Activated CD8-positive, alpha-beta T cell treated with anti-CD3 and anti-CD28 coated beads for 36 hours (primary cell): ENCODE results near the gene PTPRG. TPM values are rescaled to one million over a fixed set of nuclear protein-coding genes. Genes with fewer than 3 reads are reported as not detected.

Experiments
- ATAC-seq: fragments of 200-7000 bp; cut with Tn5 transposase; one replicate; pipeline ENCODE4 v1.10.0; 2021; ENCODE audit warnings: mild to moderate bottlenecking, moderate library complexity
- CTCF ChIA-PET: fragments of 350-600 bp; sonication (Branson Sonifier 250); formaldehyde crosslinking; loops from one replicate; lab custom pipeline; 2021; ENCODE audit warnings: antibody characterized with exemption; lab: Charles Lee
- POLR2A ChIA-PET: fragments of 350-600 bp; sonication (Branson Sonifier 250); formaldehyde crosslinking; loops from one replicate; lab custom pipeline; 2021; ENCODE audit warnings: antibody characterized with exemption; lab: Charles Lee
- DNase-seq: peaks from one replicate; pipeline ENCODE4 v3.0.0-alpha.2; 2020
- H3K27ac Mint-ChIP-seq: one replicate; pipeline ENCODE4 v1.8.0; 2021; ENCODE audit warnings: mild to moderate bottlenecking, mixed read lengths
- H3K27me3 Mint-ChIP-seq: one replicate; pipeline ENCODE4 v1.8.0; 2021; ENCODE audit warnings: mixed read lengths
- H3K36me3 Mint-ChIP-seq: one replicate; pipeline ENCODE4 v1.8.0; 2021; ENCODE audit warnings: low read depth, mixed read lengths
- H3K4me1 Mint-ChIP-seq: one replicate; pipeline ENCODE4 v1.8.0; 2021; ENCODE audit warnings: low read depth, mixed read lengths
- H3K4me3 Mint-ChIP-seq: one replicate; pipeline ENCODE4 v1.8.0; 2021; ENCODE audit warnings: mild to moderate bottlenecking, moderate library complexity, mixed read lengths
- H3K9me3 Mint-ChIP-seq: one replicate; pipeline ENCODE4 v1.8.0; 2021; ENCODE audit warnings: mixed read lengths
- intact Hi-C: fragments of 100-400 bp; cut with micrococcal nuclease; formaldehyde crosslinking; loops from one replicate; pipeline ENCODE4 v1.10.0; 2022
- total RNA-seq, 2 experiments: library from RNA; stranded (reverse); gene quantifications; one replicate each; pipeline ENCODE4 v1.2.3, GENCODE V29; 2021
- TF ChIP-seq, protein P1 (sequence below): fragments of 200-600 bp; IDR thresholded peaks from one replicate; pipeline ENCODE4 v1.8.0; 2022; ENCODE audit warnings: antibody characterized with exemption, mild to moderate bottlenecking

The PTPRG gene
- total RNA-seq, 2 experiments from 2014 or later, result not detected

DNA sequence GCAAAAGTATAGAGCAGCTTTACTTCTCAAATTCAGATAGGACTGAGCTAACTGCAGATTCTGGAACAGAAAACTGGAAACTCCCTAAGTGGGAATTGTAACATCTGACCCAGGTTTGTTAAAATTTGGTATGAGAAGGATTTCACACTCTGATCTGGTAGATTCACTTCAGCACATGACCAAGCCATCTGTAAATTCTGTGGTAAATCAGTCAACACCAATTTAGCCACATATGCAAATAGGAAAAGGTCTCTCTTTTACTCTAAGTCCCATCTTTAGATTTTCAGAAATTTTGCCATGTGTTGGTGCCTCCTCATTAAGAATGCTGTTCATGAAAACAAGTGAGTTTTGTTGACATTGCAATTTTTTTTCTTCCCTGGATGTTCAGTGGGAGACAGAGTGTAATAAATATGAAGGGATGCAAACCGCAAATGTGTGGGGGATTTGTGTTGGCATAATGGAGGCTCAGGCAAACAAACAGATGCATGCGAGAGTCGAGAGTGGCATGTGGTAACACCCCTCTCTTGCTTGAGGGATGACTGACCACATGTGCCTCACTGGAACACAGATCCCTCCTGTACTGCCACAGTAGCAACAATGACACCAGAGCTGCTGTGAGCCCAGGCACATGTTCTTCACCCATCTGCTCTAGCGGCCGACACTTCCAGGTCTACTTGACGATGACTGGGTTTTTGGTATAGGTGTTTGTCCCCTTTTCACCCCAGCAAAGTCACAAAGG is 665.4 kb downstream of the PTPRG start:
- ATAC-seq (no peak), DNase-seq (no peak)
- peaks cover 1% of the 10 kb centered on the region for H3K27me3 Mint-ChIP-seq
- TF ChIP-seq, protein P1, sequence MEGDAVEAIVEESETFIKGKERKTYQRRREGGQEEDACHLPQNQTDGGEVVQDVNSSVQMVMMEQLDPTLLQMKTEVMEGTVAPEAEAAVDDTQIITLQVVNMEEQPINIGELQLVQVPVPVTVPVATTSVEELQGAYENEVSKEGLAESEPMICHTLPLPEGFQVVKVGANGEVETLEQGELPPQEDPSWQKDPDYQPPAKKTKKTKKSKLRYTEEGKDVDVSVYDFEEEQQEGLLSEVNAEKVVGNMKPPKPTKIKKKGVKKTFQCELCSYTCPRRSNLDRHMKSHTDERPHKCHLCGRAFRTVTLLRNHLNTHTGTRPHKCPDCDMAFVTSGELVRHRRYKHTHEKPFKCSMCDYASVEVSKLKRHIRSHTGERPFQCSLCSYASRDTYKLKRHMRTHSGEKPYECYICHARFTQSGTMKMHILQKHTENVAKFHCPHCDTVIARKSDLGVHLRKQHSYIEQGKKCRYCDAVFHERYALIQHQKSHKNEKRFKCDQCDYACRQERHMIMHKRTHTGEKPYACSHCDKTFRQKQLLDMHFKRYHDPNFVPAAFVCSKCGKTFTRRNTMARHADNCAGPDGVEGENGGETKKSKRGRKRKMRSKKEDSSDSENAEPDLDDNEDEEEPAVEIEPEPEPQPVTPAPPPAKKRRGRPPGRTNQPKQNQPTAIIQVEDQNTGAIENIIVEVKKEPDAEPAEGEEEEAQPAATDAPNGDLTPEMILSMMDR, result no peak
- no peaks in the 10 kb centered on the region for H3K9me3 Mint-ChIP-seq
- ChIA-PET CTCF (no interaction called here), POLR2A (interaction anchor here (0.6 kb wide), 1 partner anchor 1522 kb away, joined by 3 read pairs; no protein-coding TSS in a partner anchor)
- H3K36me3 Mint-ChIP-seq, result no peaks in the 10 kb centered on the region
- intact Hi-C loops, result no loop called here
- H3K4me1 Mint-ChIP-seq, result no peaks in the 10 kb centered on the region
- H3K27ac Mint-ChIP-seq, result no peak overlapping the region
- no peak overlapping the region for H3K4me3 Mint-ChIP-seq

GRCh38 chr3:62228467-62228866 is 667.1 kb downstream of the PTPRG start:
- TF ChIP-seq, protein P1, result no peak
- POLR2A ChIA-PET, result no interaction called here

GRCh38 chr3:62229211-62229610 is 667.8 kb downstream of the PTPRG start:
- Mint-ChIP-seq H3K27ac (no peak overlapping the region), H3K27me3 (peaks cover 3% of the 10 kb centered on the region), H3K4me3 (no peak overlapping the region), H3K9me3 (no peaks in the 10 kb centered on the region), H3K4me1 (no peaks in the 10 kb centered on the region), H3K36me3 (no peaks in the 10 kb centered on the region)
- CTCF ChIA-PET, result no interaction called here
- intact Hi-C loops, result no loop called here
- POLR2A ChIA-PET, result no interaction called here
- no peak for DNase-seq
- TF ChIP-seq, protein P1, result no peak
- ATAC-seq, result no peak

More at GRCh38 chr3:62228467-62228866, 667.1 kb downstream of the PTPRG start:
- ATAC-seq (no peak), DNase-seq (no peak)
- Mint-ChIP-seq H3K4me3 (no peak overlapping the region), H3K27ac (no peak overlapping the region), H3K4me1 (no peaks in the 10 kb centered on the region), H3K9me3 (no peaks in the 10 kb centered on the region), H3K27me3 (peaks cover 1% of the 10 kb centered on the region), H3K36me3 (no peaks in the 10 kb centered on the region)
- intact Hi-C loops, result no loop called here
- CTCF ChIA-PET, result no interaction called here

- H3K27ac Mint-ChIP-seq, result no peak overlapping the region
- no peaks in the 10 kb centered on the region for H3K36me3 Mint-ChIP-seq
- H3K9me3 Mint-ChIP-seq, result no peaks in the 10 kb centered on the region
- no peak for DNase-seq
- ATAC-seq, result no peak
- intact Hi-C loops, result no loop called here
- H3K4me1 Mint-ChIP-seq, result no peaks in the 10 kb centered on the region
- TF ChIP-seq, protein P1, result no peak
- peaks cover 3% of the 10 kb centered on the region for H3K27me3 Mint-ChIP-seq
- CTCF ChIA-PET, result no interaction called here
- H3K4me3 Mint-ChIP-seq, result no peak overlapping the region
- POLR2A ChIA-PET, result no interaction called here
Observed at GRCh38 chr3:62229908-62230307, 668.5 kb downstream of the PTPRG start.

DNA sequence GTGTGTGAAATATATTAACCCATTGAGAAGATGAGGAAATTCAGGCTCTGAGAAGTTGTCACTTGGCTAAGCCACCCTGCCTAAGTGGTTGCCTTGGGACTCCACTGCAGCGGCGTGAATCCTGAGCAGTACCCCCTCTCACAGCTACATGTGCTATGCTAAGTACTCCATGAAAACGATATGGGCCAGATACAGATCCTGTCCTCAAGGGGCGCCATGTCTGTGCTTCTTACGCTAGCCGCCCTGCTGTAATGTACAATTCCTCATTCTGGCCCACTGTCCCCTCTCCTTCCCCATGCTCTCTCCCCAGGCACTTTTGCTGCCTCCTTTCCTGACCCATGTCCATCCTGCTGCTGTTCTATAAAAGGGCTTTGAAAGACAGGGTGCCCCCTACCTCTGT is 671.7 kb downstream of the PTPRG start:
- TF ChIP-seq, protein P1, result no peak
- Mint-ChIP-seq H3K27ac (no peak overlapping the region), H3K4me1 (no peaks in the 10 kb centered on the region), H3K9me3 (no peaks in the 10 kb centered on the region), H3K36me3 (no peaks in the 10 kb centered on the region), H3K27me3 (peaks cover 6% of the 10 kb centered on the region), H3K4me3 (no peak overlapping the region)
- no peak for DNase-seq
- ChIA-PET POLR2A (no interaction called here), CTCF (no interaction called here)
- ATAC-seq, result no peak
- intact Hi-C loops, result no loop called here
